GM12878 (cell line): ENCODE measurements around the gene KIR2DL3. TPM values are rescaled to one million over a fixed set of nuclear protein-coding genes. Genes with fewer than 3 reads are reported as not detected.
"Not testable (repeated sequence)": the region's sequence is repeated elsewhere in the genome, so short reads cannot be mapped to it uniquely, and the experiment has no call there.

ENCODE experiments used
- ATAC-seq: fragments of 200-7000 bp; cut with Tn5 transposase; 3 replicates; pipeline ENCODE4 v1.9.1; 2020; ENCODE audit warnings: mild to moderate bottlenecking, moderate library complexity
- BruUV-seq: library from RNA; stranded (reverse); fragments of 400-500 nt; replicated peaks from 2 replicates; lab custom pipeline; 2021; lab: Mats Ljungman, UMichigan
- CTCF ChIA-PET: fragments of 300-600 bp; sonication (Branson Sonifier 250); formaldehyde crosslinking; extraction: SDS; loops from one replicate; lab custom pipeline; 2021; ENCODE audit warnings: inconsistent platforms; lab: Yijun Ruan, JAX
- POLR2A ChIA-PET: fragments of 350-600 bp; formaldehyde crosslinking; extraction: SDS; loops from one replicate; lab custom pipeline; 2021; ENCODE audit warnings: inconsistent platforms; lab: Charles Lee
- RAD21 ChIA-PET: fragments of 300-600 bp; sonication (Branson Sonifier 250); formaldehyde crosslinking; loops from one replicate; lab custom pipeline; 2023; ENCODE audit warnings: antibody characterized with exemption; ENCODE audit not compliant: unreplicated experiment; lab: Charles Lee
- SMC1A ChIA-PET: fragments of 300-600 bp; sonication (Branson Sonifier 250); formaldehyde crosslinking; loops from one replicate; lab custom pipeline; 2023; ENCODE audit not compliant: unreplicated experiment, uncharacterized antibody; lab: Charles Lee
- DNase-seq: peaks from one replicate; pipeline ENCODE4 v3.0.0-alpha.2; 2011; ENCODE audit warnings: low read depth, low spot score
- FAIRE-seq: peaks from 3 replicates; lab custom pipeline; 2011; peaks lifted over from hg19 to GRCh38; lab: Jason Lieb, UNC
- H2AFZ ChIP-seq: 2 replicates; pipeline ENCODE4 v1.6.0; 2011; ENCODE audit warnings: low read depth, low read length, control low read depth; ENCODE audit not compliant: control insufficient read depth
- H3K27ac ChIP-seq: 2 replicates; pipeline ENCODE4 v1.5.1; 2011; ENCODE audit warnings: control low read depth; ENCODE audit not compliant: control insufficient read depth, insufficient read depth
- H3K27me3 ChIP-seq, 2 experiments: replicated peaks in 1 of 2; 2 replicates each; pipeline versions ENCODE4 v1.6.0 to v1.6.1; 2011; ENCODE audit warnings: low read length in 1 of 2; ENCODE audit not compliant: control insufficient read depth in 2 of 2, insufficient read depth in 2 of 2
- H3K36me3 ChIP-seq, 2 experiments: 2 replicates each; pipeline ENCODE4 v1.5.1; 2011; ENCODE audit warnings: low read length in 1 of 2; ENCODE audit not compliant: control insufficient read depth in 2 of 2, insufficient read depth in 2 of 2
- H3K4me1 ChIP-seq: 2 replicates; pipeline ENCODE4 v1.6.1; 2011; ENCODE audit warnings: mild to moderate bottlenecking, low read length, moderate library complexity, mixed read lengths; ENCODE audit not compliant: control insufficient read depth, insufficient read depth
- H3K4me2 ChIP-seq: 2 replicates; pipeline ENCODE4 v1.6.0; 2011; ENCODE audit warnings: control low read depth; ENCODE audit not compliant: control insufficient read depth, insufficient read depth
- H3K4me3 ChIP-seq: fragments of 200-600 bp; sonication (generic); 2 replicates; pipeline ENCODE4 v1.5.1; 2016
- H3K79me2 ChIP-seq: 2 replicates; pipeline ENCODE4 v1.6.0; 2011; ENCODE audit warnings: low read length; ENCODE audit not compliant: control insufficient read depth, insufficient read depth
- H3K9ac ChIP-seq: 2 replicates; pipeline ENCODE4 v1.8.0; 2011; ENCODE audit warnings: low read length, control low read depth, mixed read lengths; ENCODE audit not compliant: control insufficient read depth, insufficient read depth
- H3K9me3 ChIP-seq: replicated peaks from 3 replicates; pipeline ENCODE4 v1.5.1; 2011; ENCODE audit warnings: mild to moderate bottlenecking, low read length; ENCODE audit not compliant: control insufficient read depth, insufficient read depth
- H4K20me1 ChIP-seq: 2 replicates; pipeline ENCODE4 v1.6.0; 2011; ENCODE audit not compliant: control insufficient read depth, insufficient read depth
- BHLHE40 ChIP-seq, 2 experiments: fragments of 450-650 bp in 1 of 2; IDR thresholded peaks; 2 replicates each; pipeline ENCODE4 v1.6.1; 2011 to 2017; ENCODE audit warnings: low read depth in 2 of 2, borderline replicate concordance in 1 of 2, improper control_type of control experiment in 1 of 2, low read length in 1 of 2, mild to moderate bottlenecking in 1 of 2
- HDGF ChIP-seq: fragments of 450-650 bp; IDR thresholded peaks from 2 replicates; pipeline ENCODE4 v1.6.1; 2016; ENCODE audit warnings: antibody characterized with exemption
- IRF4 ChIP-seq: IDR thresholded peaks from 2 replicates; pipeline ENCODE4 v1.6.1; 2011; ENCODE audit warnings: low read depth, low read length
- NFYA ChIP-seq: IDR thresholded peaks from 2 replicates; pipeline ENCODE4 v1.6.1; 2011; ENCODE audit warnings: low read depth, mild to moderate bottlenecking, low read length, improper control_type of control experiment, borderline replicate concordance
- NFYB ChIP-seq: IDR thresholded peaks from 2 replicates; pipeline ENCODE4 v1.6.1; 2011; ENCODE audit warnings: low read depth, mild to moderate bottlenecking, low read length, improper control_type of control experiment, moderate library complexity; ENCODE audit not compliant: insufficient read depth
- NR2F1 ChIP-seq: fragments of 450-650 bp; conservative IDR thresholded peaks from 2 replicates; pipeline ENCODE4 v1.6.1; 2017; ENCODE audit warnings: mild to moderate bottlenecking
- PAX8 ChIP-seq: fragments of 450-650 bp; IDR thresholded peaks from 2 replicates; pipeline ENCODE4 v1.6.1; 2017; ENCODE audit warnings: mild to moderate bottlenecking, moderate library complexity
- RAD51 ChIP-seq: fragments of 450-650 bp; IDR thresholded peaks from 2 replicates; pipeline ENCODE4 v1.6.1; 2016; ENCODE audit warnings: moderate library complexity, mild to moderate bottlenecking, inconsistent platforms
- TCF7 ChIP-seq: IDR thresholded peaks from 2 replicates; pipeline ENCODE4 v1.6.1; 2014; ENCODE audit warnings: antibody characterized with exemption, borderline replicate concordance
- WGBS: methylation state at CpG from one replicate; pipeline ENCODE4 v1.1.6; 2016; ENCODE audit warnings: low lambda C conversion rate; ENCODE audit not compliant: insufficient replicate concordance, insufficient coverage; ENCODE audit errors: missing lambda C conversion rate; 5-methylcytosine and 5-hydroxymethylcytosine counted together
- in situ Hi-C: fragments of 300-500 bp; cut with MboI; formaldehyde crosslinking; loops from 9 replicates; pipeline ENCODE4 v1.14.3; 2018; ENCODE audit warnings: mixed read lengths
- intact Hi-C: fragments of 100-400 bp; cut with micrococcal nuclease; formaldehyde crosslinking; loops from one replicate; pipeline ENCODE4 v1.14.2; 2022; ENCODE audit not compliant: unreplicated experiment
- polyA plus RNA-seq, 11 experiments: library from polyadenylated mRNA; depleted of rRNA in 4 of 11; unstranded in 6 of 11; stranded (reverse) in 5 of 11; fragments of >200 nt; fragmentation: Nextera tagmentation in 4 of 11; fragmentation: Illumina TruSeq in 1 of 11; extraction: Ambion mirVana in 4 of 11; extraction: Trizol in 1 of 11; gene quantifications; 1 replicate in 1 of 11; 2 replicates in 10 of 11; pipeline versions ENCODE4 v1.2.1 to v1.2.3, GENCODE V29; 2011 to 2016; ENCODE audit warnings: inconsistent platforms in 2 of 11, missing spikeins in 2 of 11, low read depth in 1 of 11
- total RNA-seq, 4 experiments: library from RNA; depleted of rRNA in 3 of 4; stranded (reverse); fragments of >200 nt in 3 of 4; fragmentation: Illumina TruSeq in 1 of 4; extraction: Trizol in 1 of 4; gene quantifications; 2 replicates each; pipeline versions ENCODE4 v1.2.1 to v1.2.3, GENCODE V29; 2013 to 2021
- TF ChIP-seq, protein P1 (sequence below): IDR thresholded peaks from 2 replicates; pipeline ENCODE4 v1.6.1; 2012; ENCODE audit warnings: low read depth, low read length, improper control_type of control experiment

Gene KIR2DL3
- total and polyA plus RNA-seq, 10 of the 15 experiments (the other 5 are each of a cell fraction or from before 2014, with no cell fraction given): 0.45 TPM; not detected in 9

DNA sequence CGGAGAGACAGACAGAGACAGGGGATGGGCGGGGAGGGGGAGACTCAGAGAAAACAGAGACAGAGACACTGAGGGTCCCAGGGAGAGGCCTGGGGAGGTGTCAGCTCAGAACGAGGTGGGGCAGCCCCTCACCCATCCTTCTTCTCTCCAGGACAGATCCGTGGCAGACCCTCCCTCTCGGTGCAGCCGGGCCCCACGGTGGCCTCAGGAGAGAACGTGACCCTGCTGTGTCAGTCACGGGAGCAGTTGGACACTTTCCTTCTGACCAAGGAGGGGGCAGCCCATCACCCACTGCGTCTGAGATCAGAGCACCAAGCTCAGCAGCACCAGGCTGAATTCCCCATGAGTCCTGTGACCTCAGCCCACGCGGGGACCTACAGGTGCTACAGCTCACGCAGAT, 28.4 kb upstream of the KIR2DL3 start:
- H3K4me2 ChIP-seq, H3K36me3 ChIP-seq, BruUV-seq, ATAC-seq, H3K79me2 ChIP-seq, H3K27ac ChIP-seq, FAIRE-seq, H3K4me3 ChIP-seq, intact Hi-C loops, in situ Hi-C loops, H3K9me3 ChIP-seq, CTCF ChIA-PET, SMC1A ChIA-PET, H3K27me3 ChIP-seq, DNase-seq, H3K4me1 ChIP-seq, H3K9ac ChIP-seq, POLR2A ChIA-PET, H4K20me1 ChIP-seq: not testable (repeated sequence)
- peak in 1 of 2 experiments; percentile 21; a peak in 1 of 4 replicates for TF ChIP-seq BHLHE40 (IDR thresholded peaks at IDR 0.05; ENCODE audit: borderline replicate concordance in 1 of 2, low read depth in 2 of 2, low read length in 1 of 2)
- H2AFZ ChIP-seq: peak overlapping the region; percentile 7; the same call in 1 of the 2 replicates
- WGBS: 24% methylated on average over 11 of the region's 13 CpGs
- RAD21 ChIA-PET: interaction anchor here (0.6 kb wide), 1 partner anchor 241 kb away, joined by 4 read pairs; no protein-coding TSS in a partner anchor

DNA sequence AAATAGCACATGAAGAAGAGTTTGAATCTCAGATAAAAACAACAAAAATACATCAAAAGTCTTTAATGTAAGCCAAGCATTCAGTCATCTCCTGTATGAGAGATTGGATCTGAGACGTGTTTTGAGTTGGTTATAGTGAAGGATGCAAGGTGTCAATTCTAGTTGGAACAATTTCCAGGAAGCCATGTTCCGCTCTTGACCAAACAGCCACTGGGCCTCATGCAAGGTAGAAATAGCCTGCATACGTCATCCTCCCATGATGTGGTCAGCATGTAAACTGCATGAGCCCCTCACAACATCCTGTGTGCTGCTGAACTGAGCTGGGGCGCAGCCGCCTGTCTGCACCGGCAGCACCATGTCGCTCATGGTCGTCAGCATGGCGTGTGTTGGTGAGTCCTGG, 14.2 kb upstream of the KIR2DL3 start, which contains the start of gene KIR3DL3:
Gene KIR3DL3 (plus strand): TSS at position 301 of the 400 bp plus-strand sequence. CDS start 55 bp downstream, at position 356.
- Histone ChIP-seq H3K4me1 (no peaks in the 10 kb centered on the region), H3K9ac (no peak within 1 kb of the TSS), H3K9me3 (no peaks in the 10 kb centered on the region; the same call in 2 of the 3 replicates), H3K27ac (no peak within 1 kb of the TSS), H3K79me2 (no peaks in the 10 kb centered on the region), H3K4me3 (no peak within 1 kb of the TSS), H3K27me3 (no peaks in the 10 kb centered on the region)
- WGBS: 78% methylated on average over 7 of the region's 9 CpGs
- in situ Hi-C loops: no loop called here
- intact Hi-C loops: no loop called here
- ATAC-seq (no peak), FAIRE-seq (no peak)
- POLR2A ChIA-PET: no interaction called here
- RAD21 ChIA-PET: no interaction called here
- CTCF ChIA-PET: no interaction called here
- TF ChIP-seq PAX8 (no peak), IRF4 (no peak), NFYB (no peak), NR2F1 (no peak), TCF7 (no peak), HDGF (no peak), RAD51 (no peak), NFYA (no peak)
- TF ChIP-seq, protein P1, sequence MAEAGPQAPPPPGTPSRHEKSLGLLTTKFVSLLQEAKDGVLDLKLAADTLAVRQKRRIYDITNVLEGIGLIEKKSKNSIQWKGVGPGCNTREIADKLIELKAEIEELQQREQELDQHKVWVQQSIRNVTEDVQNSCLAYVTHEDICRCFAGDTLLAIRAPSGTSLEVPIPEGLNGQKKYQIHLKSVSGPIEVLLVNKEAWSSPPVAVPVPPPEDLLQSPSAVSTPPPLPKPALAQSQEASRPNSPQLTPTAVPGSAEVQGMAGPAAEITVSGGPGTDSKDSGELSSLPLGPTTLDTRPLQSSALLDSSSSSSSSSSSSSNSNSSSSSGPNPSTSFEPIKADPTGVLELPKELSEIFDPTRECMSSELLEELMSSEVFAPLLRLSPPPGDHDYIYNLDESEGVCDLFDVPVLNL: no peak
- TF ChIP-seq, all 136 proteins: peak for 0
- no TSS peak for BruUV-seq
- Histone ChIP-seq H3K36me3 (no peaks in the 10 kb centered on the region), H4K20me1 (no peaks in the 10 kb centered on the region), H2AFZ (no peak within 1 kb of the TSS), H3K4me2 (no peak within 1 kb of the TSS)
- no peak for DNase-seq
- SMC1A ChIA-PET: no interaction called here
